Thyroid gland (tissue), 4 donors: ENCODE results near the gene OMP. TPM values are rescaled to one million over a fixed set of nuclear protein-coding genes. Genes with fewer than 3 reads are reported as not detected.

Experiments used
- DNase-seq, 2 donors: peaks; one replicate each; pipeline ENCODE4 v3.0.0-alpha.2; 2019
- H3K27ac ChIP-seq, 3 donors: fragments of 200-600 bp; sonication (generic); 1 replicate in 2 of 3; 2 replicates in 1 of 3; pipeline ENCODE4 v1.5.1; 2016 to 2019; ENCODE audit warnings: mild to moderate bottlenecking in 1 of 3, moderate library complexity in 1 of 3
- H3K27me3 ChIP-seq: fragments of 200-600 bp; sonication (generic); one replicate; pipeline ENCODE4 v1.5.1; 2019
- H3K36me3 ChIP-seq, 2 donors: fragments of 200-600 bp; sonication (generic); one replicate each; pipeline ENCODE4 v1.5.1; 2016 to 2019
- H3K4me1 ChIP-seq, 2 donors: fragments of 200-600 bp; sonication (generic); one replicate each; pipeline ENCODE4 v1.5.1; 2017 to 2019
- H3K4me3 ChIP-seq, 3 donors: fragments of 200-600 bp; sonication (generic); replicated peaks in 1 of 3; 1 replicate in 2 of 3; 2 replicates in 1 of 3; pipeline ENCODE4 v1.5.1; 2016; ENCODE audit warnings: mild to moderate bottlenecking in 1 of 3
- H3K9me3 ChIP-seq: fragments of 200-600 bp; sonication (generic); one replicate; pipeline ENCODE4 v1.5.1; 2017
- CTCF ChIP-seq, 6 experiments: fragments of 200-600 bp in 3 of 6; fragments of 450-650 bp in 3 of 6; sonication (generic) in 3 of 6; IDR thresholded peaks; one replicate each; pipeline ENCODE4 v1.5.1; 2016 to 2019; ENCODE audit warnings: antibody characterized with exemption in 6 of 6, mild to moderate bottlenecking in 2 of 6, inconsistent platforms in 1 of 6, moderate library complexity in 1 of 6
- POLR2A ChIP-seq, 2 donors: fragments of 450-650 bp; IDR thresholded peaks; one replicate each; pipeline ENCODE4 v1.6.1; 2017; ENCODE audit warnings: antibody characterized with exemption in 2 of 2, mild to moderate bottlenecking in 2 of 2, moderate library complexity in 1 of 2
- WGBS, 2 donors: methylation state at CpG; one replicate each; pipeline ENCODE4 v1.1.5; 2017; 5-methylcytosine and 5-hydroxymethylcytosine counted together
- intact Hi-C: fragments of 100-400 bp; cut with DNase I; formaldehyde crosslinking; loops from one replicate; pipeline ENCODE4 v1.15.1; 2023
- total RNA-seq, 4 donors: library from RNA; depleted of rRNA; stranded (reverse); fragments of >200 nt; gene quantifications; one replicate each; pipeline ENCODE4 v1.2.3, GENCODE V29; 2016

The OMP gene
- total RNA-seq, 4 donors from 2014 or later: 2.3 TPM; not detected in 3

DNA sequence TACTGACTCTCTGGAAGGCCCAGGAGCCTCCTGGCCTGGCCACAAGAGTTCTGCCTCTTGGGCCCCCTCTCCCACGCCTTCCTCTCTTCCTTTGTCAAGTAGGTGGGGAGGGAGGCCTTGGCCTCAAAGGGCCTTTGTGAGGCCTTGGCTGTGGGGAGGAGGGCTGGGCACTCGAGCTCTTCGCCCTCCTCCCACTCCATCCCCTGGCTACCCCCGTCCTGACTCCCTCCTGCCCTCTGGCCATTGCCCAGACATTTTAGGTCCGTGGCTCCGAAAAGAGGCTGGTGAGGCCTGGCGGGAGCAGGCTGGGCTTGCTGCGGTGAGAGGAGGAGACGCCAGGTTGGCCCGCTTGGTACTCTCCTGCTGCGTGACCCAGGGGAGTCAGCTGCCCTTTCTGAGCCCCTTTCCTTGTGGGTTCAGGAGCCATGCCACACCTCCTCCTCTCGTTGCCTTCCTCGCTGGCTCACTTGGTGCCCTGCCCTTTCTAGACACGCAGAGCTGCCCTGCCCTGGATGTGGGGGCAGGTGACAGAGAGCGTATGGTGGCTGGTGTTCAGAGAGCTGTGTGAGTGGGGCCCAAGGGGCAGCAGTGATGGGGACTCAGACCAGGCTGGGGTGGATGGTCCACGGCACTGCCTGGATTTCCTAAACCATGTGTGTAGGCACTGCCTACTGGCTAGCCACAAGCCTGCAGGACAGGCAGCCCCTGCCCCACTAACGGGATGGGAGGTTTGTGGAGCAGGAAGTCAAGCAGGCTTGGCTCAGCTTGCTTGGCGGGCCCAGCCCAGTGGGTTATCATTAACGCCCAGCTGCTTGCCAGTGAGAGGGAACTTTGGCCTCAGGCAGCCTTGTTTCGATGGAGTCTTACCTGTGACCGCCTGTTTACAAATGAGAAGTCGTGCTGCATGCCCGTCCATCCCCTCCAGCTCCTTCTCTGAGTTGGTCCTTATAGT lies 15.8 kb upstream of the OMP start:
- TF ChIP-seq POLR2A (IDR thresholded peaks at IDR 0.05) (no peak), CTCF (IDR thresholded peaks at IDR 0.05) (no peak)
- Histone ChIP-seq H3K27me3 (no peaks in the 10 kb centered on the region), H3K36me3 (no peaks in the 10 kb centered on the region), H3K4me3 (no peak overlapping the region), H3K27ac (no peak overlapping the region), H3K9me3 (no peaks in the 10 kb centered on the region), H3K4me1 (peaks cover 5 to 10% of the 10 kb centered on the region in 2 donors)
- intact Hi-C loops: no loop called here
- no peak for DNase-seq
- 90 to 91% methylated on average over 20 to 23 of the region's 23 CpGs for WGBS, 2 donors

- Histone ChIP-seq H3K4me3 (no peak overlapping the region), H3K9me3 (no peaks in the 10 kb centered on the region), H3K4me1 (peaks cover 5% of the 10 kb centered on the region in 2 donors), H3K27me3 (no peaks in the 10 kb centered on the region), H3K36me3 (no peaks in the 10 kb centered on the region), H3K27ac (no peak overlapping the region)
- DNase-seq: no peak
- WGBS, 2 donors: 91 to 92% methylated on average over 9 of the region's 9 CpGs
- TF ChIP-seq POLR2A (IDR thresholded peaks at IDR 0.05): no peak
- TF ChIP-seq CTCF (IDR thresholded peaks at IDR 0.05): no peak
- intact Hi-C loops: loop anchor here (2.0 kb wide), 1 partner anchor 39 kb away; no protein-coding TSS in a partner anchor
Measured at GRCh38 chr11:77087723-77088225, 14.9 kb upstream of the OMP start.

DNA sequence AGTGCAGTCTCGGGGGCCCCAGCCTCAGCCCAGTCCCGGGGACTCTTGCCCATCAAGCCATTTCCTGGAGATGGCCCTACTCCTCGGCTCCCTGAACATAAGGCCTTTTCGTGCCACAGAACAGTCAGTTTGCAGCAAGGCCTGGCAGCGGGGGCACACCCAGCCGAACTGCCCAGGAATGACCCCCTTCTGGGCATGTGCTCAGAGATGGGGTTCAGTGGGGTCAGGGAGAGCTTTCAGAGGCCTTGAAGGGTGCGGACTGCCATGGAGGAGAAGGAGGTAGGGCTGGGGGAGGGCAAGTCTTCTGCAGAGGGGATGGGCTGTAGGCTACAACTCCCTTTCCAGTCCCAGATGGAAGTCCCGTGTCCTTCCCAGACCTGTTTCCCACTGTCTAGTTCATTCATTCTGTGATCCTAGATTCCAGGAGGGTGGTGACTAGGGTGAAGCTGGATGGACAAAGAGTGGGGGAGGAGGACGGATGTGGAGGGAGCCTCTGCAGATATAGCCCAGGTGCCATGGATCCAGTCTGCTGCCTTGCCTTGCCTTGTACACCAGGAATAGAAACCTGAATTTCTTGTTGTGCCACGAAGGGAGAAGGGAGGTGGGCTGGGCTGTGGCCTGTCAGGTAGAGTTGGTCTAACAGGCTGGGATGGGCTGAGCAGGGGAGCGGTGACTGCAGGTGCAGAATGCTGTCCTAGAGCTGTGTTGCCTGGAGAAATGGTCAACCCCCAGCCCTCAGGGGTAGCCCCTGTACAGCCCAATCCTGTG lies 14.2 kb upstream of the OMP start:
- WGBS, 2 donors: 76 to 78% methylated on average over 9 to 11 of the region's 11 CpGs
- no peaks in the 10 kb centered on the region for H3K27me3 ChIP-seq
- intact Hi-C loops: loop anchor here (2.0 kb wide), 1 partner anchor 40 kb away; no protein-coding TSS in a partner anchor
- H3K27ac ChIP-seq: no peak overlapping the region
- no peak for DNase-seq
- H3K4me3 ChIP-seq: no peak overlapping the region
- TF ChIP-seq POLR2A (IDR thresholded peaks at IDR 0.05) (no peak), CTCF (IDR thresholded peaks at IDR 0.05) (no peak)
- H3K9me3 ChIP-seq: no peaks in the 10 kb centered on the region
- no peaks in the 10 kb centered on the region for H3K4me1 ChIP-seq
- no peaks in the 10 kb centered on the region for H3K36me3 ChIP-seq

DNA sequence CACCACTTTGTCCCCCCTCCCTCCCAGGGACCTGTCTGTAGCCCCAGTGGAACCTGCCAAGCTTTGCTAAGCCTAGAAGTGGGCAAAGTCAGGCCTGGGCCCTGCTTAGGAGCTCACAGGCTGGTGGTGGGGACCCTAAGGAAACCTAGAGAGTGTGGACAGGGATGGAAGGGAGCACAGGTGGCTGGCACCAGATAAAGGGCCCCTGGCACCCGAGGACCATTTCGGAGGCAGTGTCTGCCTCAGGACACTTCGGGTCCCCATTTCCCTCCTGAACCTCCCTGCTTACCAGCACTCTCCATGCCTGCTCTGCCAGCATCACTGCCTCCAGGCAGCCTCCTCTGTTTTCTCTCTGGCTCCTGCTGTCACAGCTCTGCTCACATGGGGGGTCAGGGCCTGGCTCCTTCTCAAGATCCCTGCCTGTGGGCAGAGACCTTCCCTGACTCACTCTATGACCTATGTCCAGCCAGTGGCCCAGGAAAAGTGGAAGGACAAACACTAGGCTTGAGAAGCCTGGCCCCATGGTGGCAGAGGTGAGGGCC lies 13.6 kb upstream of the OMP start:
- intact Hi-C loops: loop anchor here (2.0 kb wide), 1 partner anchor 40 kb away; no protein-coding TSS in a partner anchor
- Histone ChIP-seq H3K4me1 (no peaks in the 10 kb centered on the region), H3K27ac (no peak overlapping the region), H3K4me3 (no peak overlapping the region), H3K27me3 (no peaks in the 10 kb centered on the region), H3K36me3 (no peaks in the 10 kb centered on the region), H3K9me3 (no peaks in the 10 kb centered on the region)
- DNase-seq: no peak
- 82 to 93% methylated on average over 3 of the region's 3 CpGs for WGBS, 2 donors
- TF ChIP-seq POLR2A (IDR thresholded peaks at IDR 0.05) (no peak), CTCF (IDR thresholded peaks at IDR 0.05) (no peak)
